ENCODE results near the gene DENND6B. TPM values are rescaled to one million over a fixed set of nuclear protein-coding genes. Genes with fewer than 3 reads are reported as not detected.

The DENND6B gene
- total and polyA plus RNA-seq, 2 of the 13 experiments (the other 11 are each of a cell fraction or from before 2014, with no cell fraction given), result 0.95 to 3.8 TPM

DNA sequence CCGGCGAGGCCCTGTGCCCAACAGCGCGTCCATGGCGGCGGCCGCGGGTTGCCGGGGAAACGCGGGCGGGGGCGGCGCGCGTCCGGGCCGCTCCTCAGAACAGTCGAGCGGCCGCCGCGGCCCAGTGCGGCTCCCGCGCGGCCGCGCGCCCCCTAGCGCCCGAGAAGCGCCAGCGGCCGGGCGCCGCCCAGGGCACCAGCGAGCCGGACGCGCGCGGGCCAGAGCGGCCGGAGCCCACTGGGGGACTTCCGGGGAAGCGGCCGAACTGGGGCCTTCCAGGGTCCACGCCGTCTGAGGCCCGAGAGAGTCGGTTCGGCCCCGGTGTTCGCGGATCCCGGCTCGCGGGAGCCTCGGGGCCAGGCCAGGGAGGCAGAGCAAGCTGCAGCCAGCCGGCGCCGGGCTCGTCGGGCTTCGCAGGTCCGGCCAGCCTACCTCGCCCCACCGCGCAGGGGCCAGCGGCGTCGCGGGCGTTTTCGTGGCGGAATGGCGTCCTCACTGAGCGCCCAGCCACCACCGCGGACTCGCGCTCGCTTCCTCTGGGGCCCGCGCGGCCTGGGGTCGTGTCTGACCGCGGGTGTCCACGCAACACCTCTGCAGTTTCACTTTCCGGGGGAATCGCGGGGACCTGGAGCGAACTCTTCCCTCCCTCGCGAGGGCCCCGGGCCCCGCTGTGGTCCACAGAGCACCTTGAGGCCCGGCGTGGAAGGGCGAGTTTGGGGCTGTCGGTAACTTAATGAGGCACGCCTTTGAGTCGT, at the start of gene DENND6B (continued):
- TF ChIP-seq ISL2 (CRISPR knock-in tag; IDR thresholded peaks at IDR 0.05) (no peak; the same call in 1 of the 2 replicates), ZBTB7A (CRISPR knock-in tag; IDR thresholded peaks at IDR 0.05) (peak; percentile 41), ZNF124 (CRISPR knock-in tag; IDR thresholded peaks at IDR 0.05) (0 out of 2 replicates have a peak, but pooled peaks have one; percentile 24), ZNF264 (CRISPR knock-in tag; IDR thresholded peaks at IDR 0.05) (no peak), ZMYM4 (CRISPR knock-in tag; IDR thresholded peaks at IDR 0.05) (peak; percentile 31), ZNF570 (CRISPR knock-in tag; IDR thresholded peaks at IDR 0.05; ENCODE audit: borderline replicate concordance) (no peak), HNF4A (CRISPR knock-in tag; IDR thresholded peaks at IDR 0.05) (no peak), ZNF576 (CRISPR knock-in tag; IDR thresholded peaks at IDR 0.05) (no peak), MAFF (IDR thresholded peaks at IDR 0.05; ENCODE audit: low read depth, low read length) (no peak), HHEX (CRISPR knock-in tag; IDR thresholded peaks at IDR 0.05) (no peak), U2AF1 (optimal IDR thresholded peaks at IDR 0.05; ENCODE audit: low read depth, low read length) (no peak), ZNF546 (CRISPR knock-in tag; conservative IDR thresholded peaks at IDR 0.05) (0 out of 2 replicates have a peak, but pooled peaks have one; percentile 69), ZNF607 (CRISPR knock-in tag; IDR thresholded peaks at IDR 0.05; ENCODE audit: borderline replicate concordance) (no peak; the same call in none of the 2 replicates), ZNF382 (CRISPR knock-in tag; IDR thresholded peaks at IDR 0.05; ENCODE audit: borderline replicate concordance) (no peak), BRCA1 (CRISPR knock-in tag; IDR thresholded peaks at IDR 0.05) (no peak), ZBTB2 (CRISPR knock-in tag; IDR thresholded peaks at IDR 0.05; ENCODE audit: low read depth) (no peak), HMG20A (CRISPR knock-in tag; IDR thresholded peaks at IDR 0.05; ENCODE audit: borderline replicate concordance) (no peak), ZNF260 (CRISPR knock-in tag; IDR thresholded peaks at IDR 0.05; ENCODE audit: borderline replicate concordance, low read depth) (no peak), NR3C1 (CRISPR knock-in tag; IDR thresholded peaks at IDR 0.05) (no peak), ZNF775 (CRISPR knock-in tag; IDR thresholded peaks at IDR 0.05; ENCODE audit: borderline replicate concordance) (peak; percentile 72; the same call in 1 of the 2 replicates), ZNF343 (CRISPR knock-in tag; IDR thresholded peaks at IDR 0.05) (0 out of 2 replicates have a peak, but pooled peaks have one; percentile 14), CEBPB (IDR thresholded peaks at IDR 0.05; ENCODE audit: borderline replicate concordance, low read depth, low read length) (no peak), MXI1 (IDR thresholded peaks at IDR 0.05; ENCODE audit: borderline replicate concordance, low read depth, low read length) (peak; percentile 84; the same call in 1 of the 3 replicates)
- TF ChIP-seq, protein P1, sequence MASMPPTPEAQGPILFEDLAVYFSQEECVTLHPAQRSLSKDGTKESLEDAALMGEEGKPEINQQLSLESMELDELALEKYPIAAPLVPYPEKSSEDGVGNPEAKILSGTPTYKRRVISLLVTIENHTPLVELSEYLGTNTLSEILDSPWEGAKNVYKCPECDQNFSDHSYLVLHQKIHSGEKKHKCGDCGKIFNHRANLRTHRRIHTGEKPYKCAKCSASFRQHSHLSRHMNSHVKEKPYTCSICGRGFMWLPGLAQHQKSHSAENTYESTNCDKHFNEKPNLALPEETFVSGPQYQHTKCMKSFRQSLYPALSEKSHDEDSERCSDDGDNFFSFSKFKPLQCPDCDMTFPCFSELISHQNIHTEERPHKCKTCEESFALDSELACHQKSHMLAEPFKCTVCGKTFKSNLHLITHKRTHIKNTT (CRISPR knock-in tag; IDR thresholded peaks at IDR 0.05), result 0 out of 2 replicates have a peak, but pooled peaks have one; percentile 11
- TF ChIP-seq, protein P2, sequence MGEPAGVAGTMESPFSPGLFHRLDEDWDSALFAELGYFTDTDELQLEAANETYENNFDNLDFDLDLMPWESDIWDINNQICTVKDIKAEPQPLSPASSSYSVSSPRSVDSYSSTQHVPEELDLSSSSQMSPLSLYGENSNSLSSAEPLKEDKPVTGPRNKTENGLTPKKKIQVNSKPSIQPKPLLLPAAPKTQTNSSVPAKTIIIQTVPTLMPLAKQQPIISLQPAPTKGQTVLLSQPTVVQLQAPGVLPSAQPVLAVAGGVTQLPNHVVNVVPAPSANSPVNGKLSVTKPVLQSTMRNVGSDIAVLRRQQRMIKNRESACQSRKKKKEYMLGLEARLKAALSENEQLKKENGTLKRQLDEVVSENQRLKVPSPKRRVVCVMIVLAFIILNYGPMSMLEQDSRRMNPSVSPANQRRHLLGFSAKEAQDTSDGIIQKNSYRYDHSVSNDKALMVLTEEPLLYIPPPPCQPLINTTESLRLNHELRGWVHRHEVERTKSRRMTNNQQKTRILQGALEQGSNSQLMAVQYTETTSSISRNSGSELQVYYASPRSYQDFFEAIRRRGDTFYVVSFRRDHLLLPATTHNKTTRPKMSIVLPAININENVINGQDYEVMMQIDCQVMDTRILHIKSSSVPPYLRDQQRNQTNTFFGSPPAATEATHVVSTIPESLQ (CRISPR knock-in tag; conservative IDR thresholded peaks at IDR 0.05), result no peak
- TF ChIP-seq, protein P3, sequence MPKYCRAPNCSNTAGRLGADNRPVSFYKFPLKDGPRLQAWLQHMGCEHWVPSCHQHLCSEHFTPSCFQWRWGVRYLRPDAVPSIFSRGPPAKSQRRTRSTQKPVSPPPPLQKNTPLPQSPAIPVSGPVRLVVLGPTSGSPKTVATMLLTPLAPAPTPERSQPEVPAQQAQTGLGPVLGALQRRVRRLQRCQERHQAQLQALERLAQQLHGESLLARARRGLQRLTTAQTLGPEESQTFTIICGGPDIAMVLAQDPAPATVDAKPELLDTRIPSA (CRISPR knock-in tag; IDR thresholded peaks at IDR 0.05; ENCODE audit: borderline replicate concordance), result no peak

Data from HepG2 (cell line).